Ascending aorta (tissue), 2 donors: ENCODE measurements around the gene CHSY1. TPM values are rescaled to one million over a fixed set of nuclear protein-coding genes. Genes with fewer than 3 reads are reported as not detected.

Source experiments
- DNase-seq, 2 donors: peaks; one replicate each; pipeline ENCODE4 v3.0.0-alpha.2; 2019; ENCODE audit warnings: low spot score in 2 of 2
- H3K27ac ChIP-seq, 2 donors: fragments of 200-600 bp; sonication (generic); one replicate each; pipeline ENCODE4 v1.5.1; 2016 to 2017; ENCODE audit warnings: mild to moderate bottlenecking in 1 of 2
- H3K27me3 ChIP-seq: fragments of 200-600 bp; sonication (generic); one replicate; pipeline ENCODE4 v1.5.1; 2017
- H3K36me3 ChIP-seq, 2 donors: fragments of 200-600 bp; sonication (generic); one replicate each; pipeline ENCODE4 v1.5.1; 2016
- H3K4me1 ChIP-seq, 2 donors: fragments of 200-600 bp; sonication (generic); one replicate each; pipeline ENCODE4 v1.5.1; 2016 to 2017; ENCODE audit warnings: mild to moderate bottlenecking in 1 of 2
- H3K4me3 ChIP-seq, 2 donors: fragments of 200-600 bp; sonication (generic); one replicate each; pipeline ENCODE4 v1.5.1; 2016 to 2017; ENCODE audit warnings: mild to moderate bottlenecking in 1 of 2
- H3K9me3 ChIP-seq, 2 donors: fragments of 200-600 bp; sonication (generic); one replicate each; pipeline ENCODE4 v1.5.1; 2016
- CTCF ChIP-seq, 3 experiments: fragments of 200-600 bp in 2 of 3; fragments of 450-650 bp in 1 of 3; sonication (generic) in 2 of 3; IDR thresholded peaks; one replicate each; pipeline ENCODE4 v1.5.1; 2016 to 2019; ENCODE audit warnings: antibody characterized with exemption in 3 of 3, mild to moderate bottlenecking in 1 of 3, moderate library complexity in 1 of 3
- intact Hi-C: fragments of 100-400 bp; cut with DNase I; formaldehyde crosslinking; loops from one replicate; pipeline ENCODE4 v1.15.1; 2023
- total RNA-seq: library from RNA; depleted of rRNA; stranded (reverse); fragments of >200 nt; gene quantifications from one replicate; pipeline ENCODE4 v1.1.0, GENCODE V29; 2016

The CHSY1 gene
- total RNA-seq, 1 donor from 2014 or later: 47.4 TPM

- Histone ChIP-seq H3K4me1 (peaks cover 0 to 14% of the 10 kb centered on the region in 2 donors), H3K4me3 (peak overlapping the region; percentile 67 to 90), H3K9me3 (no peaks in the 10 kb centered on the region), H3K27ac (peak overlapping the region; percentile 89 to 93), H3K27me3 (no peaks in the 10 kb centered on the region), H3K36me3 (peaks cover 47 to 57% of the 10 kb centered on the region in 2 donors)
- no peak for TF ChIP-seq CTCF (IDR thresholded peaks at IDR 0.05)
- no peak for DNase-seq
- intact Hi-C loops: loop anchor here (1.0 to 5.0 kb wide), 3 partner anchors 17 to 676 kb away; partner anchors contain the start of genes ASB7, LINS1, LRRK1 and SNRPA1
Observed at GRCh38 chr15:101277943-101278564, 26.2 kb upstream of the CHSY1 start.

DNA sequence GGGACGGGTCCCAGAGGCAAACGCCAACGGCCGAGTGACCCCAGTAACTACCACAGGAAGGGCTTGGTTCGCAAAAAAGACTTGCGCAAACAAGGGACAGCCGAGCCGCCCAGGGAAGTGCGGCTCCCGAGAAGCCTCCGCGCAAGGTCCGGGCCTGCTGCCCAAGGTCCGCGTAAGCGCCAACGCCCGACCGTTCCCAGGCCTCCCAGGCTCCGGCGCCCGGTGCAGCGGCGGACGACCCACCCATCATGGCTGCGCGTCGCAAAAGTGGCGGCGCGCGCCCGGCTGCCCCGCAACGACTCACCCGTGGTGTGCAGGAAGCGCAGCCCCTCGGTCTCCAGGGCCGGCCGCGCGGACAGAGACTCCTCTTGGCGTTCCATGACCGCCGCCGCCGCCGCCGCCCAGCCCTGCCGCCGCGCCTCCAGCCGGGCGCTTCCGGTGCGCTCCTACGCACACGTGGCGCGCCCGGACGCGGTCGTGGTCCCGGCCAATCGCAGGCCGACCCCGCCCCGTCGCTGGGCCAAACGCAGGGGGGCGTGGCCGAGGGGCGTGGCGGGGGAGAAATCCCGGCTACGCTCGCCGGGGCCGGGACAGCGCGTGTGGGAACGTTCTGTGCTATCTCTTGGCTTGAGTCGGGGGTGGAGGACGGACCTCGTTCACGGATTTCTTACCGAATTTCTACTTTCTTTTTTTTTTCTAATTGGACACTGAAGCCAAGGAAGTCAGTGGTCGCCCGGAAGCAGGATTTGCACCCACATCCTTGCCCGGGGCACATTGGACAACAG, 25.4 kb upstream of the CHSY1 start, which contains the start of gene SELENOS:
Gene SELENOS, minus strand, starts transcription at position 448 of the 785 bp plus-strand sequence. Its CDS starts 68 bp downstream, at position 380.
- peak; percentile 52 to 93 for DNase-seq
- Histone ChIP-seq H3K4me3 (peak within 1 kb of the TSS; percentile 67 to 90), H3K4me1 (peaks cover 0 to 14% of the 10 kb centered on the region in 2 donors), H3K9me3 (no peaks in the 10 kb centered on the region), H3K36me3 (peaks cover 47 to 57% of the 10 kb centered on the region in 2 donors), H3K27ac (peak within 1 kb of the TSS; percentile 89 to 93), H3K27me3 (no peaks in the 10 kb centered on the region)
- TF ChIP-seq CTCF (IDR thresholded peaks at IDR 0.05): no peak
- intact Hi-C loops: loop anchor here (1.0 to 5.0 kb wide), 3 partner anchors 18 to 675 kb away; partner anchors contain the start of genes ASB7, LINS1, LRRK1 and SNRPA1

GRCh38 chr15:101276501-101277037, 24.7 kb upstream of the CHSY1 start:
- Histone ChIP-seq H3K27ac (peak overlapping the region; percentile 89 to 93), H3K9me3 (no peaks in the 10 kb centered on the region), H3K4me3 (peak overlapping the region; percentile 67 to 90), H3K27me3 (no peaks in the 10 kb centered on the region), H3K4me1 (peaks cover 0 to 14% of the 10 kb centered on the region in 2 donors), H3K36me3 (peaks cover 49 to 57% of the 10 kb centered on the region in 2 donors)
- peak in 2 of 3 experiments; percentile 27 to 28 for TF ChIP-seq CTCF (IDR thresholded peaks at IDR 0.05)
- no peak for DNase-seq
- intact Hi-C loops: loop anchor here (1.0 to 5.0 kb wide), 3 partner anchors 19 to 674 kb away; partner anchors contain the start of genes ASB7, LINS1, LRRK1 and SNRPA1

DNA sequence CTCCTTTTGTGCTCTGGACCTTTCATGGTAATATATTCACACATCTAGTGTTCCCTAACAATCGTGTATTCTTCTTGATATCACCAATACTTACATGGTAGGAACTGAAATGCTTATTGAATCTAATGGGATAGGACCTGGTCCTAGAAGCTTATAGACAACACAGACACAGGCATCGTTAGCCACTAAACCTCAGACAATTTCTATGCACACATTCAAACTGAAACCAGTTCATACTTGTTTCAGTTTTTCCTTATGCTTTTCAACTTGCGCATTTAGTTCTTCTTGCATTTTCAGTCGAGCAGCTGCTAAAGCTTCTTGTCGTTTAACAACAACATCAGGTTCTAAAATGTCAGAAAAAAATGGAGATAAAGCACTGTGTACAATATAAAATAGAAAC, 23.2 kb upstream of the CHSY1 start:
- H3K4me1 ChIP-seq: peaks cover 0 to 14% of the 10 kb centered on the region in 2 donors
- no peaks in the 10 kb centered on the region for H3K9me3 ChIP-seq
- intact Hi-C loops: loop anchor here (5.0 kb wide), 2 partner anchors 358 to 673 kb away; partner anchors contain the start of genes ASB7, LINS1 and LRRK1
- no peaks in the 10 kb centered on the region for H3K27me3 ChIP-seq
- H3K27ac ChIP-seq: no peak overlapping the region
- DNase-seq: no peak
- peaks cover 50 to 58% of the 10 kb centered on the region in 2 donors for H3K36me3 ChIP-seq
- TF ChIP-seq CTCF (IDR thresholded peaks at IDR 0.05): no peak
- no peak overlapping the region for H3K4me3 ChIP-seq

DNA sequence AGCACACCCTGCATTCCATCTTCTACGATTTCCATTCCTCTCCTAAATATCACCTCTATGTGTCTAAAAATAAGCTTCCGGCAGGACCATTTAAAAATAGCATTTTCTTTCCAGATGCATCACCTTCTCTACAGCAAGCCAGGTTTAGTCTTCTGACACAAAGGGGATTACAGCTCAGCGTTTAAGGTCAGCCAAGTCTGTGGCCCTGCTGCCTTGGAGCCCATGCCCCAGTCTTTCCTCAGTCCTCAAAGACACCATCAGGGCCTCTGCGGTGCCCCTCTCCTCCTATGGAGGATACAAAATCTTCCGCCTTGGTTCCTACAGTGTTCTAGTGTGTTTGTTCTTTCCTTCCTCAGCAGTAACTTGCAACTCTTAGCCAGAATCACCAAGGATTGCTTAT, 21.7 kb upstream of the CHSY1 start:
- no peak overlapping the region for H3K4me3 ChIP-seq
- no peak overlapping the region for H3K27ac ChIP-seq
- no peaks in the 10 kb centered on the region for H3K27me3 ChIP-seq
- no peaks in the 10 kb centered on the region for H3K9me3 ChIP-seq
- H3K4me1 ChIP-seq: peaks cover 0 to 14% of the 10 kb centered on the region in 2 donors
- TF ChIP-seq CTCF (IDR thresholded peaks at IDR 0.05): no peak
- no peak for DNase-seq
- intact Hi-C loops: no loop called here
- H3K36me3 ChIP-seq: peaks cover 50 to 70% of the 10 kb centered on the region in 2 donors
